PFSK-1 (cell line): Measurements from ENCODE around the gene DHTKD1.

ENCODE experiments used
- POLR2AphosphoS5 ChIP-seq: IDR thresholded peaks from 2 replicates; pipeline ENCODE4 v1.6.1; 2012; ENCODE audit warnings: low read depth, mild to moderate bottlenecking, control low read depth, low read length, moderate library complexity
- REST ChIP-seq, 2 experiments: IDR thresholded peaks; 2 replicates each; pipeline versions ENCODE4 v1.6.1 to v1.8.0; 2011 to 2012; ENCODE audit warnings: low read depth in 2 of 2, low read length in 2 of 2, control low read depth in 1 of 2, inconsistent platforms in 1 of 2, mild to moderate bottlenecking in 1 of 2, moderate library complexity in 1 of 2; ENCODE audit not compliant: insufficient read depth in 1 of 2
- TAF1 ChIP-seq: IDR thresholded peaks from 2 replicates; pipeline ENCODE4 v1.6.1; 2012; ENCODE audit warnings: low read length, control low read depth, borderline replicate concordance; ENCODE audit not compliant: insufficient read depth

GRCh38 chr10:12103802-12104201 lies 35.0 kb downstream of the DHTKD1 start:
- TF ChIP-seq REST (IDR thresholded peaks at IDR 0.05; ENCODE audit: insufficient read depth in 1 of 2, low read depth in 2 of 2, low read length in 2 of 2) (no peak), POLR2AphosphoS5 (no peak), TAF1 (no peak)
